ENCODE data around the gene UNK. TPM values are rescaled to one million over a fixed set of nuclear protein-coding genes. Genes with fewer than 3 reads are reported as not detected.
"Not testable (repeated sequence)": the region's sequence is repeated elsewhere in the genome, so short reads cannot be mapped to it uniquely, and the experiment has no call there.

The UNK gene
- total RNA-seq, 2 experiments from 2014 or later: 24.5 to 33.7 TPM

GRCh38 chr17:75806822-75807500 is 22.4 kb downstream of the UNK start:
- Mint-ChIP-seq H3K36me3 (ENCODE audit: low read depth) (no peaks in the 10 kb centered on the region), H3K27me3 (no peaks in the 10 kb centered on the region)

GRCh38 chr17:75807861-75808260 is 23.3 kb downstream of the UNK start:
- ATAC-seq (no peak), DNase-seq (no peak)
- POLR2A ChIA-PET: no interaction called here
- Mint-ChIP-seq H3K9me3 (ENCODE audit: low read depth) (no peaks in the 10 kb centered on the region), H3K4me1 (peaks cover 12% of the 10 kb centered on the region), H3K27ac (no peak overlapping the region), H3K27me3 (no peaks in the 10 kb centered on the region), H3K4me3 (no peak overlapping the region), H3K36me3 (ENCODE audit: low read depth) (peaks cover 2% of the 10 kb centered on the region)
- intact Hi-C loops (cut with DNase I, micrococcal nuclease): no loop called here
- CTCF ChIA-PET: interaction anchor here (0.8 to 1.4 kb wide), 4 partner anchors 14 to 45 kb away, joined by 3 to 4 read pairs (median 4); no protein-coding TSS in a partner anchor

More at GRCh38 chr17:75806822-75807500, 22.4 kb downstream of the UNK start:
- Mint-ChIP-seq H3K4me3 (no peak overlapping the region), H3K27ac (no peak overlapping the region), H3K4me1 (peaks cover 12% of the 10 kb centered on the region), H3K9me3 (ENCODE audit: low read depth) (no peaks in the 10 kb centered on the region)
- ChIA-PET POLR2A (interaction anchor here (0.6 kb wide), 2 partner anchors 15 to 27 kb away, joined by 3 read pairs; a partner anchor contains a TSS), CTCF (interaction anchor here (0.6 to 1.4 kb wide), 6 partner anchors 13 to 109 kb away, joined by 3 to 4 read pairs (median 4); no protein-coding TSS in a partner anchor)
- DNase-seq (no peak), ATAC-seq (no peak)
- intact Hi-C loops (cut with DNase I, micrococcal nuclease): no loop called here

- intact Hi-C loops (cut with DNase I, micrococcal nuclease): no loop called here
- ChIA-PET POLR2A (interaction anchor here (0.6 kb wide), 1 partner anchor 215 kb away, joined by 4 read pairs; no protein-coding TSS in a partner anchor), CTCF (interaction anchor here (1.3 kb wide), 1 partner anchor 14 kb away, joined by 3 read pairs; no protein-coding TSS in a partner anchor)
- DNase-seq (no peak), ATAC-seq (no peak)
- Mint-ChIP-seq H3K9me3 (ENCODE audit: low read depth) (no peaks in the 10 kb centered on the region), H3K4me1 (peaks cover 8% of the 10 kb centered on the region), H3K36me3 (ENCODE audit: low read depth) (peaks cover 2% of the 10 kb centered on the region), H3K27me3 (no peaks in the 10 kb centered on the region), H3K27ac (peak overlapping the region; percentile 74), H3K4me3 (no peak overlapping the region)
Measured at GRCh38 chr17:75808549-75808904, 23.9 kb downstream of the UNK start.

- ChIA-PET CTCF (no interaction called here), POLR2A (interaction anchor here (0.6 kb wide), 1 partner anchor 215 kb away, joined by 4 read pairs; no protein-coding TSS in a partner anchor)
- ATAC-seq: peak; percentile 33
- Mint-ChIP-seq H3K9me3 (ENCODE audit: low read depth) (no peaks in the 10 kb centered on the region), H3K27me3 (no peaks in the 10 kb centered on the region), H3K27ac (peak overlapping the region; percentile 74), H3K36me3 (ENCODE audit: low read depth) (peaks cover 4% of the 10 kb centered on the region), H3K4me3 (no peak overlapping the region), H3K4me1 (peaks cover 4% of the 10 kb centered on the region)
- intact Hi-C loops (cut with DNase I, micrococcal nuclease): no loop called here
- DNase-seq: no peak
Measured at GRCh38 chr17:75808905-75809621, 24.5 kb downstream of the UNK start.

GRCh38 chr17:75809631-75810111 is 25.1 kb downstream of the UNK start:
- POLR2A ChIA-PET: no interaction called here

GRCh38 chr17:75810216-75810615 is 25.6 kb downstream of the UNK start:
- ATAC-seq: peak; percentile 30
- DNase-seq: no peak
- POLR2A ChIA-PET: no interaction called here
- H3K9me3 Mint-ChIP-seq (ENCODE audit: low read depth): no peaks in the 10 kb centered on the region
- intact Hi-C loops (cut with DNase I, micrococcal nuclease): no loop called here
- H3K4me3 Mint-ChIP-seq: no peak overlapping the region
- H3K27me3 Mint-ChIP-seq: no peaks in the 10 kb centered on the region
- CTCF ChIA-PET: no interaction called here
- H3K27ac Mint-ChIP-seq: no peak overlapping the region
- H3K36me3 Mint-ChIP-seq (ENCODE audit: low read depth): peaks cover 9% of the 10 kb centered on the region
- peaks cover 4% of the 10 kb centered on the region for H3K4me1 Mint-ChIP-seq

More at GRCh38 chr17:75809631-75810111, 25.1 kb downstream of the UNK start:
- H3K27me3 Mint-ChIP-seq: no peaks in the 10 kb centered on the region
- CTCF ChIA-PET: no interaction called here
- peaks cover 9% of the 10 kb centered on the region for H3K36me3 Mint-ChIP-seq (ENCODE audit: low read depth)
- H3K4me3 Mint-ChIP-seq: no peak overlapping the region
- H3K4me1 Mint-ChIP-seq: peaks cover 4% of the 10 kb centered on the region
- no peaks in the 10 kb centered on the region for H3K9me3 Mint-ChIP-seq (ENCODE audit: low read depth)
- ATAC-seq: no peak
- intact Hi-C loops (cut with DNase I, micrococcal nuclease): no loop called here
- no peak for DNase-seq
- no peak overlapping the region for H3K27ac Mint-ChIP-seq

- H3K4me1 Mint-ChIP-seq; H3K27me3 Mint-ChIP-seq; H3K9me3 Mint-ChIP-seq (ENCODE audit: low read depth); H3K27ac Mint-ChIP-seq; H3K36me3 Mint-ChIP-seq (ENCODE audit: low read depth); intact Hi-C loops (cut with DNase I, micrococcal nuclease); DNase-seq; CTCF ChIA-PET; H3K4me3 Mint-ChIP-seq; POLR2A ChIA-PET; ATAC-seq: not testable (repeated sequence)
Measured at GRCh38 chr17:75810756-75811155, 26.1 kb downstream of the UNK start.

GRCh38 chr17:75811174-75811573 is 26.6 kb downstream of the UNK start:
- Mint-ChIP-seq H3K27me3 (no peaks in the 10 kb centered on the region), H3K4me1 (peaks cover 4% of the 10 kb centered on the region), H3K27ac (no peak overlapping the region), H3K4me3 (no peak overlapping the region), H3K36me3 (ENCODE audit: low read depth) (peaks cover 9% of the 10 kb centered on the region), H3K9me3 (ENCODE audit: low read depth) (no peaks in the 10 kb centered on the region)
- CTCF ChIA-PET: interaction anchor here (0.6 kb wide), 1 partner anchor 65 kb away, joined by 3 read pairs; no protein-coding TSS in a partner anchor
- no peak for ATAC-seq
- no peak for DNase-seq
- intact Hi-C loops (cut with DNase I, micrococcal nuclease): no loop called here
- POLR2A ChIA-PET: no interaction called here

GRCh38 chr17:75812096-75813013 is 27.7 kb downstream of the UNK start:
- peaks cover 14% of the 10 kb centered on the region for H3K36me3 Mint-ChIP-seq (ENCODE audit: low read depth)
- no peak for DNase-seq
- H3K9me3 Mint-ChIP-seq (ENCODE audit: low read depth): no peaks in the 10 kb centered on the region
- POLR2A ChIA-PET: no interaction called here
- H3K27me3 Mint-ChIP-seq: no peaks in the 10 kb centered on the region
- CTCF ChIA-PET: interaction anchor here (1.7 kb wide), 1 partner anchor 15 kb away, joined by 5 read pairs; no protein-coding TSS in a partner anchor
- H3K27ac Mint-ChIP-seq: no peak overlapping the region
- intact Hi-C loops (cut with DNase I, micrococcal nuclease): no loop called here
- ATAC-seq: no peak
- H3K4me1 Mint-ChIP-seq: peaks cover 4% of the 10 kb centered on the region
- H3K4me3 Mint-ChIP-seq: no peak overlapping the region

- H3K27me3 Mint-ChIP-seq: no peaks in the 10 kb centered on the region
- ChIA-PET CTCF (interaction anchor here (0.7 to 1.7 kb wide), 2 partner anchors 14 to 48 kb away, joined by 3 to 5 read pairs; partner anchors contain the start of gene GALK1), POLR2A (no interaction called here)
- no peaks in the 10 kb centered on the region for H3K9me3 Mint-ChIP-seq (ENCODE audit: low read depth)
- H3K27ac Mint-ChIP-seq: no peak overlapping the region
- peaks cover 4% of the 10 kb centered on the region for H3K4me1 Mint-ChIP-seq
- intact Hi-C loops (cut with DNase I, micrococcal nuclease): no loop called here
- H3K36me3 Mint-ChIP-seq (ENCODE audit: low read depth): peaks cover 15% of the 10 kb centered on the region
- ATAC-seq (no peak), DNase-seq (no peak)
- no peak overlapping the region for H3K4me3 Mint-ChIP-seq
Measured at GRCh38 chr17:75813081-75814020, 28.7 kb downstream of the UNK start.

Data from activated CD4-positive, alpha-beta T cell treated with anti-CD3 and anti-CD28 coated beads for 36 hours (primary cell).